ENCODE data around the gene TENM3. TPM values are rescaled to one million over a fixed set of nuclear protein-coding genes. Genes with fewer than 3 reads are reported as not detected.

Gene TENM3
- total RNA-seq, 4 donors from 2014 or later, result 5.9 to 61.5 (median 24.6) TPM

- intact Hi-C loops (cut with DNase I; ENCODE audit: low total_unique reads), result no loop called here
- no peaks in the 10 kb centered on the region for H3K36me3 ChIP-seq
- H3K27me3 ChIP-seq, result no peaks in the 10 kb centered on the region
- H3K27ac ChIP-seq, result no peak overlapping the region
- TF ChIP-seq POLR2A (IDR thresholded peaks at IDR 0.05), result no peak
- no peak for TF ChIP-seq CTCF (IDR thresholded peaks at IDR 0.05)
- DNase-seq, result no peak
- H3K9me3 ChIP-seq, result no peaks in the 10 kb centered on the region
- H3K4me1 ChIP-seq, result no peaks in the 10 kb centered on the region
- no peak overlapping the region for H3K4me3 ChIP-seq
Observed at GRCh38 chr4:182620111-182620980, 377.1 kb downstream of the TENM3 start.

GRCh38 chr4:182624281-182624680 lies 381.1 kb downstream of the TENM3 start:
- TF ChIP-seq CTCF (IDR thresholded peaks at IDR 0.05) (no peak), POLR2A (IDR thresholded peaks at IDR 0.05) (no peak)
- Histone ChIP-seq H3K36me3 (no peaks in the 10 kb centered on the region), H3K27ac (no peak overlapping the region), H3K9me3 (no peaks in the 10 kb centered on the region), H3K4me1 (no peaks in the 10 kb centered on the region), H3K27me3 (no peaks in the 10 kb centered on the region), H3K4me3 (no peak overlapping the region)
- DNase-seq, result no peak
- intact Hi-C loops (cut with DNase I; ENCODE audit: low total_unique reads), result no loop called here

- Histone ChIP-seq H3K27me3 (no peaks in the 10 kb centered on the region), H3K4me1 (no peaks in the 10 kb centered on the region), H3K4me3 (no peak overlapping the region), H3K36me3 (no peaks in the 10 kb centered on the region), H3K9me3 (no peaks in the 10 kb centered on the region), H3K27ac (no peak overlapping the region)
- no peak for TF ChIP-seq CTCF (IDR thresholded peaks at IDR 0.05)
- no peak for TF ChIP-seq POLR2A (IDR thresholded peaks at IDR 0.05)
- intact Hi-C loops (cut with DNase I; ENCODE audit: low total_unique reads), result no loop called here
- DNase-seq, result no peak
Observed at GRCh38 chr4:182625193-182625592, 382.0 kb downstream of the TENM3 start.

GRCh38 chr4:182627996-182628395 lies 384.8 kb downstream of the TENM3 start:
- Histone ChIP-seq H3K4me3 (no peak overlapping the region), H3K9me3 (no peaks in the 10 kb centered on the region), H3K27ac (no peak overlapping the region), H3K4me1 (no peaks in the 10 kb centered on the region), H3K27me3 (no peaks in the 10 kb centered on the region), H3K36me3 (no peaks in the 10 kb centered on the region)
- intact Hi-C loops (cut with DNase I; ENCODE audit: low total_unique reads), result no loop called here
- no peak for DNase-seq
- TF ChIP-seq CTCF (IDR thresholded peaks at IDR 0.05) (no peak), POLR2A (IDR thresholded peaks at IDR 0.05) (no peak)

- TF ChIP-seq CTCF (IDR thresholded peaks at IDR 0.05) (no peak), POLR2A (IDR thresholded peaks at IDR 0.05) (no peak)
- Histone ChIP-seq H3K27me3 (no peaks in the 10 kb centered on the region), H3K9me3 (no peaks in the 10 kb centered on the region), H3K4me3 (no peak overlapping the region), H3K27ac (no peak overlapping the region), H3K4me1 (no peaks in the 10 kb centered on the region), H3K36me3 (no peaks in the 10 kb centered on the region)
- intact Hi-C loops (cut with DNase I; ENCODE audit: low total_unique reads), result no loop called here
- no peak for DNase-seq
Observed at GRCh38 chr4:182628544-182628943, 385.3 kb downstream of the TENM3 start.

Measured in uterus (tissue), 4 donors.